ENCODE results near the gene CALU.

Gene CALU

GRCh38 chr7:128755075-128755818 is 16.1 kb downstream of the CALU start:
- DNase-seq: no peak

DNA sequence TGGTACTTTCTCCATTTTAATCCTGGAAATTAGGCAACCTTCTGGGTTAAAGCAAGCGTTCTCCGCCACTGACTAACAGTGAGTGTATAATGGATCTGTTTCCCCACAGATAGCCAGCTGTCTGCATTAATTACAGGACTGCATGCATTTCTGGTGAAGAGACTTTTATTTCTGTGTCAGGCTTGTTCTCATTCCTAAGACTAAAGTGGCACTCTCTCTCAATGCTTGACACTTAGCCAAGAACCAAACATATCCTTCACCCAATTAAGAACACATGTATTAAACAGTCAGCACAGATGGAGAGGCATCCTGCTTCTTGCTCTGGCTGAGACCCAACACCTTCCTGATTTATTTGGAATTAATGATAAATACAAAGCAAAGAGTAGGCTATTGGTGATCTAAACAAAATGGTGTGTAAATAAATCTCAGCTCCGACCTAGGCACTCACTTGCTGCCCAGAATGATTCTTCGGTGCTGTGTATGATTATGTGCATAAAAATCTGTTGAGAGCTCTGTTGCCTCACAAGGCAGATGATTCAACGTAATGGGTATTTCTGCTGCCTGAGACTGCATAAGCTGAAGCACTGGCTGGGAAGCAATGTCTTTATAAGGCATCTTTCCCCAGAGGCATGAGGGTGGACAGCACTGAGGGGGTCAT is 16.8 kb downstream of the CALU start:
- DNase-seq: no peak

DNA sequence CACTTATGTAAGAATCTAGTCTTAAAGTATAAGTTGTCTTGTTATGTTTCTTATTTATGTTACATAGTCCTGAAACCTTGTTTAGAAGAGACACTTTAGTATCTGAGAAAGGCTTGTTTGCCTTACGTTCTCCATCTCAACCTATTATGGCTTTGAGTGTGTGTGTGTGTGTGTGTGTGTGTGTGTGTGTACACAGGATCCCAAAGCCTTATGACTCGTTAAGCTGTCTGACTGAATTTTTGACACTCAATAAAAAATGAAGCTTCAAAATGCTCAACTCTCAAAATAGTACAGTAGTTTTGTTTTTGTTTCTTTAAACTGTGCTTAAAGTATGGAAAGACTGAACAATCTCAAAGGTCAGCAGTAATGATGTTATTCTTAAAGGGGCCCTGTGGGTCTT is 18.0 kb downstream of the CALU start:
- DNase-seq: no peak

DNA sequence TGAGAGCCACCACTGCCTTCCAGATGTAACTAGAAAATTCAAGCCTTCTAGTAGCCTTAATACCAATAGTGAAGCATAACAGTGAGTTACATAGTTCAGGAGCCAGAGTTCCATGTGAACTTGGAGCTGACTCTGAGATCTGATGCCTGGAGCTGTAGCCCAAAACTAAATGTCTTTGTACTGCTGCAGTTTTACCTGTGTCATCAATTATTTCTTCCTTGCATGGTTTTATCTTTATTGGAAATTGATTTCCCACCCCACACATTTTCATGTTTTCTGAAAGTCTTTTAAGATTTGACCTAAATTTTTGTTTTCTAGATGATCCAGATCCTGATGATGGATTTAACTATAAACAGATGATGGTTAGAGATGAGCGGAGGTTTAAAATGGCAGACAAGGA is 19.4 kb downstream of the CALU start:
- DNase-seq: no peak

- no peak for DNase-seq
These were observed 20.1 kb downstream of the CALU start for GRCh38 chr7:128759242-128759641.

- DNase-seq: no peak
These were observed 24.4 kb downstream of the CALU start for GRCh38 chr7:128763541-128763940.

DNA sequence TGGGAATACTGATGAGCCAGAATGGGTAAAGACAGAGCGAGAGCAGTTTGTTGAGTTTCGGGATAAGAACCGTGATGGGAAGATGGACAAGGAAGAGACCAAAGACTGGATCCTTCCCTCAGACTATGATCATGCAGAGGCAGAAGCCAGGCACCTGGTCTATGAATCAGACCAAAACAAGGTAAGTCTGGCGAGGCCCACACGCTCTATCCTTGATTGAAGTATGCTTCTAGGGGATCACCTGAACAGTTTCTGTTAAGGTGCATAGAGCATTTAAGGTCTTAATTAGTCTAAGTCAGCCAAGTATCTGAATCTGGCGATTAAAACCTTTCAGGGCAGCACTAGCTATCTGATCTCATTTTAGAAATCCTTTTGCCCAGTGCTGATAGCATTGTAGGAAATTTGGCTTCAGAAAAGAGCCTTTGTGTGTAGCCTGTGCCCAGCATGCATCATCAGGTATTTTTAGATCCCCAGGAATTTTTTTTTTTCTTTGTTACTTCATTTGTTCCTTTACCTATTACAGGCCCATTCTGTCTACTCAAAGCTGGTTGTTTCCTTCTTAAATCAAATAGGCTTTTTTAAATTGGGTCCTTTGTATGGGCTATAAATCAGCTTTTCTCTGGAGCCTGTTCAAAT is 28.4 kb downstream of the CALU start:
- no peak for DNase-seq

GRCh38 chr7:128770233-128770632 is 31.1 kb downstream of the CALU start:
- no peak for DNase-seq

DNA sequence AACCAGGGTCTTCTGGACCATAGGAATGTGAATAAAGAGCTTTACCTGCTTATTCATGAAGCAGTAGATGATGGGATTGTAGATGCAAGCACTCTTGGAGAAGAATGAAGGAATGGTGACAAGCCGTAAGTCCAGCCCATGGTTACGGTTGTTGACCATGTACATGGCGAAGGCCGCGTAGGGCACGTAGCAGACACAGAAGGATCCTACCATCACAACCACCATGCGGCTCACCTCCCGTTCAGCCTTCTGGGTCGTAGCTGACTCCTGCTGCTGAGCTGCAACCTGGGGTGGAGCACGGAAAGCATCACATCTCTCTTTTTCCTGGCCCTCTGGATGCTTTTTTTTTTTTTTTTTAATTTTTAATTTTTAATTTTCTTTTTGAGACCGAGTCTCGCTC is 34.4 kb downstream of the CALU start:
- DNase-seq: no peak

GRCh38 chr7:128774029-128774689 is 35.0 kb downstream of the CALU start:
- DNase-seq: no peak

- DNase-seq: no peak
These were observed 35.8 kb downstream of the CALU start for GRCh38 chr7:128774921-128775320.

GRCh38 chr7:128775744-128776474 is 36.8 kb downstream of the CALU start, which contains the start of gene OPN1SW:
OPN1SW (minus strand) TSS chr7:128775794; CDS start chr7:128775781, 13 bp downstream.
- no peak for DNase-seq

- DNase-seq: no peak
These were observed 38.3 kb downstream of the CALU start for GRCh38 chr7:128777156-128778123.

GRCh38 chr7:128778946-128779345 is 39.8 kb downstream of the CALU start:
- no peak for DNase-seq

GRCh38 chr7:128781126-128781525 is 42.0 kb downstream of the CALU start:
- no peak for DNase-seq

DNA sequence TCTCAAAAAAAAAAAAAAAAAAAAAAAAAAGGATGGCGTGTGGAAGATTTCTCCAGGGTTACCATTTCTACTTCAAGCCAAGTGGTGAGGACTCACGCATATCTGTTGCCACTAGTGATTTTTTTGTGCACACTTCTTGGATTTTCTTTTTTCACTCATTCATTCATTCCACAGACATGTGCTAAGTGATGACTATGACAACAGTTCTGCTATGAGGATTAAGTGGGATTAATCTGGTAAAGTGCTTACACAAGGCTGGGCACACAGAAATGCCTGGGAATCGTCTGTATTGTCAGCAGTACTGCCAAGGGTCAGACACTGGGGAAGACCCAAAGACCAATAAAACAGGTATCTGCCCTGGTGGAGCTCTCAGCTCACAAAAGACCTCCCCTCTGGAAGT is 42.7 kb downstream of the CALU start:
- no peak for DNase-seq

- DNase-seq: no peak
These were observed 44.1 kb downstream of the CALU start for GRCh38 chr7:128783143-128783861.

- DNase-seq: no peak
These were observed 46.6 kb downstream of the CALU start for GRCh38 chr7:128785738-128786137.

GRCh38 chr7:128788446-128789412 is 49.6 kb downstream of the CALU start:
- no peak for DNase-seq

All from CD4-positive, alpha-beta T cell treated with Interleukin-4 for 1 hour (primary cell).